GM12878 (cell line): Measurements from ENCODE around the gene INSYN2B. TPM values are rescaled to one million over a fixed set of nuclear protein-coding genes. Genes with fewer than 3 reads are reported as not detected.

Experiments
- ATAC-seq: fragments of 200-7000 bp; cut with Tn5 transposase; 3 replicates; pipeline ENCODE4 v1.9.1; 2020; ENCODE audit warnings: mild to moderate bottlenecking, moderate library complexity
- BruUV-seq: library from RNA; stranded (reverse); fragments of 400-500 nt; replicated peaks from 2 replicates; lab custom pipeline; 2021; lab: Mats Ljungman, UMichigan
- CTCF ChIA-PET: fragments of 300-600 bp; sonication (Branson Sonifier 250); formaldehyde crosslinking; extraction: SDS; loops from one replicate; lab custom pipeline; 2021; ENCODE audit warnings: inconsistent platforms; lab: Yijun Ruan, JAX
- POLR2A ChIA-PET: fragments of 350-600 bp; formaldehyde crosslinking; extraction: SDS; loops from one replicate; lab custom pipeline; 2021; ENCODE audit warnings: inconsistent platforms; lab: Charles Lee
- RAD21 ChIA-PET: fragments of 300-600 bp; sonication (Branson Sonifier 250); formaldehyde crosslinking; loops from one replicate; lab custom pipeline; 2023; ENCODE audit warnings: antibody characterized with exemption; ENCODE audit not compliant: unreplicated experiment; lab: Charles Lee
- SMC1A ChIA-PET: fragments of 300-600 bp; sonication (Branson Sonifier 250); formaldehyde crosslinking; loops from one replicate; lab custom pipeline; 2023; ENCODE audit not compliant: unreplicated experiment, uncharacterized antibody; lab: Charles Lee
- DNase-seq: peaks from one replicate; pipeline ENCODE4 v3.0.0-alpha.2; 2011; ENCODE audit warnings: low read depth, low spot score
- FAIRE-seq: peaks from 3 replicates; lab custom pipeline; 2011; peaks lifted over from hg19 to GRCh38; lab: Jason Lieb, UNC
- H2AFZ ChIP-seq: 2 replicates; pipeline ENCODE4 v1.6.0; 2011; ENCODE audit warnings: low read depth, low read length, control low read depth; ENCODE audit not compliant: control insufficient read depth
- H3K27ac ChIP-seq: 2 replicates; pipeline ENCODE4 v1.5.1; 2011; ENCODE audit warnings: control low read depth; ENCODE audit not compliant: control insufficient read depth, insufficient read depth
- H3K27me3 ChIP-seq, 2 experiments: replicated peaks in 1 of 2; 2 replicates each; pipeline versions ENCODE4 v1.6.0 to v1.6.1; 2011; ENCODE audit warnings: low read length in 1 of 2; ENCODE audit not compliant: control insufficient read depth in 2 of 2, insufficient read depth in 2 of 2
- H3K36me3 ChIP-seq, 2 experiments: 2 replicates each; pipeline ENCODE4 v1.5.1; 2011; ENCODE audit warnings: low read length in 1 of 2; ENCODE audit not compliant: control insufficient read depth in 2 of 2, insufficient read depth in 2 of 2
- H3K4me1 ChIP-seq: 2 replicates; pipeline ENCODE4 v1.6.1; 2011; ENCODE audit warnings: mild to moderate bottlenecking, low read length, moderate library complexity, mixed read lengths; ENCODE audit not compliant: control insufficient read depth, insufficient read depth
- H3K4me2 ChIP-seq: 2 replicates; pipeline ENCODE4 v1.6.0; 2011; ENCODE audit warnings: control low read depth; ENCODE audit not compliant: control insufficient read depth, insufficient read depth
- H3K4me3 ChIP-seq: fragments of 200-600 bp; sonication (generic); 2 replicates; pipeline ENCODE4 v1.5.1; 2016
- H3K79me2 ChIP-seq: 2 replicates; pipeline ENCODE4 v1.6.0; 2011; ENCODE audit warnings: low read length; ENCODE audit not compliant: control insufficient read depth, insufficient read depth
- H3K9ac ChIP-seq: 2 replicates; pipeline ENCODE4 v1.8.0; 2011; ENCODE audit warnings: low read length, control low read depth, mixed read lengths; ENCODE audit not compliant: control insufficient read depth, insufficient read depth
- H3K9me3 ChIP-seq: replicated peaks from 3 replicates; pipeline ENCODE4 v1.5.1; 2011; ENCODE audit warnings: mild to moderate bottlenecking, low read length; ENCODE audit not compliant: control insufficient read depth, insufficient read depth
- H4K20me1 ChIP-seq: 2 replicates; pipeline ENCODE4 v1.6.0; 2011; ENCODE audit not compliant: control insufficient read depth, insufficient read depth
- ZNF384 ChIP-seq: IDR thresholded peaks from 2 replicates; pipeline ENCODE4 v1.6.1; 2012; ENCODE audit warnings: low read depth, mild to moderate bottlenecking, low read length, improper control_type of control experiment, borderline replicate concordance
- WGBS: methylation state at CpG from one replicate; pipeline ENCODE4 v1.1.6; 2016; ENCODE audit warnings: low lambda C conversion rate; ENCODE audit not compliant: insufficient replicate concordance, insufficient coverage; ENCODE audit errors: missing lambda C conversion rate; 5-methylcytosine and 5-hydroxymethylcytosine counted together
- in situ Hi-C: fragments of 300-500 bp; cut with MboI; formaldehyde crosslinking; loops from 9 replicates; pipeline ENCODE4 v1.14.3; 2018; ENCODE audit warnings: mixed read lengths
- intact Hi-C: fragments of 100-400 bp; cut with micrococcal nuclease; formaldehyde crosslinking; loops from one replicate; pipeline ENCODE4 v1.14.2; 2022; ENCODE audit not compliant: unreplicated experiment
- polyA plus RNA-seq, 11 experiments: library from polyadenylated mRNA; depleted of rRNA in 4 of 11; unstranded in 6 of 11; stranded (reverse) in 5 of 11; fragments of >200 nt; fragmentation: Nextera tagmentation in 4 of 11; fragmentation: Illumina TruSeq in 1 of 11; extraction: Ambion mirVana in 4 of 11; extraction: Trizol in 1 of 11; gene quantifications; 1 replicate in 1 of 11; 2 replicates in 10 of 11; pipeline versions ENCODE4 v1.2.1 to v1.2.3, GENCODE V29; 2011 to 2016; ENCODE audit warnings: inconsistent platforms in 2 of 11, missing spikeins in 2 of 11, low read depth in 1 of 11
- total RNA-seq, 4 experiments: library from RNA; depleted of rRNA in 3 of 4; stranded (reverse); fragments of >200 nt in 3 of 4; fragmentation: Illumina TruSeq in 1 of 4; extraction: Trizol in 1 of 4; gene quantifications; 2 replicates each; pipeline versions ENCODE4 v1.2.1 to v1.2.3, GENCODE V29; 2013 to 2021
- TF ChIP-seq, protein P1 (sequence below), 3 experiments: IDR thresholded peaks in 2 of 3; conservative IDR thresholded peaks in 1 of 3; 2 replicates each; pipeline ENCODE4 v1.5.1; 2011; ENCODE audit warnings: low read depth in 3 of 3, low read length in 3 of 3, mild to moderate bottlenecking in 3 of 3, control low read depth in 2 of 3, moderate library complexity in 2 of 3, inconsistent platforms in 1 of 3, mixed read lengths in 1 of 3; ENCODE audit not compliant: control insufficient read depth in 2 of 3, insufficient read depth in 1 of 3; ENCODE audit errors: extremely low read depth in 1 of 3
- TF ChIP-seq, protein P2 (sequence below): fragments of 450-650 bp; IDR thresholded peaks from 2 replicates; pipeline ENCODE4 v1.6.1; 2017; ENCODE audit warnings: antibody characterized with exemption, mild to moderate bottlenecking, moderate library complexity
- TF ChIP-seq, protein P3 (sequence below): fragments of 450-650 bp; IDR thresholded peaks from 2 replicates; pipeline ENCODE4 v1.6.1; 2017; ENCODE audit warnings: mild to moderate bottlenecking, moderate library complexity
- TF ChIP-seq, protein P4 (sequence below): fragments of 450-650 bp; IDR thresholded peaks from 2 replicates; pipeline ENCODE4 v1.6.1; 2016; ENCODE audit warnings: mild to moderate bottlenecking
- TF ChIP-seq, protein P5 (sequence below): IDR thresholded peaks from 2 replicates; pipeline ENCODE4 v1.6.1; 2012; ENCODE audit warnings: low read depth, low read length, improper control_type of control experiment

The INSYN2B gene
- total and polyA plus RNA-seq, 10 of the 15 experiments (the other 5 are each of a cell fraction or from before 2014, with no cell fraction given): 0.05 to 0.27 (median 0.13) TPM; not detected in 7

DNA sequence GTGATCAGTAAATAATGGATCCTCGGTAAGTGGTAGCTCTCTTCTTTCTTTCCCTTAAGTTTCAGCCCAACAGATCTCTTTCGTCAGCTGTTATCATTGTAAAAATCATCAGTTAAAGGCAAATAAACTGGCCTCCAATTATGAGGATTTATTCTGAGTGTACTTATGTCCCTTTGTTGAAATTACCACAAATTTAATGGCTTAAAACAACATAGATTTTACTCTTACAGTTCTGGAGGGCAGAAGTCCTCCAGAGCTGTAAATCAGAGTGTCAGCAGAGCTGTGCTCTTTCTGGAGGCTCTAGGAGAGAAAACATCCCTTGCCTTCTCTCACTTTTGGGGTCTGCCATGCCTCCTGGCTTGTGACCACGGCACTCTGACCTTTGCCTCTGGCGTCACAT lies 104.6 kb downstream of the INSYN2B start:
- Histone ChIP-seq H3K9ac (no peak overlapping the region), H3K4me3 (no peak overlapping the region), H4K20me1 (no peaks in the 10 kb centered on the region), H3K4me1 (no peaks in the 10 kb centered on the region), H3K79me2 (no peaks in the 10 kb centered on the region; the same call in 1 of the 2 replicates), H2AFZ (no peak overlapping the region), H3K9me3 (no peaks in the 10 kb centered on the region), H3K4me2 (no peak overlapping the region), H3K36me3 (peaks cover 0 to 3% of the 10 kb centered on the region in 2 experiments; a peak in 3 of 4 replicates), H3K27me3 (no peaks in the 10 kb centered on the region), H3K27ac (no peak overlapping the region)
- RAD21 ChIA-PET: no interaction called here
- FAIRE-seq: no peak
- ATAC-seq: no peak
- POLR2A ChIA-PET: no interaction called here
- WGBS: 97% methylated on average over 4 of the region's 4 CpGs
- TF ChIP-seq, protein P1, sequence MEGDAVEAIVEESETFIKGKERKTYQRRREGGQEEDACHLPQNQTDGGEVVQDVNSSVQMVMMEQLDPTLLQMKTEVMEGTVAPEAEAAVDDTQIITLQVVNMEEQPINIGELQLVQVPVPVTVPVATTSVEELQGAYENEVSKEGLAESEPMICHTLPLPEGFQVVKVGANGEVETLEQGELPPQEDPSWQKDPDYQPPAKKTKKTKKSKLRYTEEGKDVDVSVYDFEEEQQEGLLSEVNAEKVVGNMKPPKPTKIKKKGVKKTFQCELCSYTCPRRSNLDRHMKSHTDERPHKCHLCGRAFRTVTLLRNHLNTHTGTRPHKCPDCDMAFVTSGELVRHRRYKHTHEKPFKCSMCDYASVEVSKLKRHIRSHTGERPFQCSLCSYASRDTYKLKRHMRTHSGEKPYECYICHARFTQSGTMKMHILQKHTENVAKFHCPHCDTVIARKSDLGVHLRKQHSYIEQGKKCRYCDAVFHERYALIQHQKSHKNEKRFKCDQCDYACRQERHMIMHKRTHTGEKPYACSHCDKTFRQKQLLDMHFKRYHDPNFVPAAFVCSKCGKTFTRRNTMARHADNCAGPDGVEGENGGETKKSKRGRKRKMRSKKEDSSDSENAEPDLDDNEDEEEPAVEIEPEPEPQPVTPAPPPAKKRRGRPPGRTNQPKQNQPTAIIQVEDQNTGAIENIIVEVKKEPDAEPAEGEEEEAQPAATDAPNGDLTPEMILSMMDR (IDR thresholded peaks at IDR 0.05 in 2 of 3, conservative IDR thresholded peaks at IDR 0.05 in 1 of 3; ENCODE audit: control insufficient read depth in 2 of 3, extremely low read depth in 1 of 3, insufficient read depth in 1 of 3, low read depth in 3 of 3, low read length in 3 of 3): no peak
- TF ChIP-seq, protein P2, sequence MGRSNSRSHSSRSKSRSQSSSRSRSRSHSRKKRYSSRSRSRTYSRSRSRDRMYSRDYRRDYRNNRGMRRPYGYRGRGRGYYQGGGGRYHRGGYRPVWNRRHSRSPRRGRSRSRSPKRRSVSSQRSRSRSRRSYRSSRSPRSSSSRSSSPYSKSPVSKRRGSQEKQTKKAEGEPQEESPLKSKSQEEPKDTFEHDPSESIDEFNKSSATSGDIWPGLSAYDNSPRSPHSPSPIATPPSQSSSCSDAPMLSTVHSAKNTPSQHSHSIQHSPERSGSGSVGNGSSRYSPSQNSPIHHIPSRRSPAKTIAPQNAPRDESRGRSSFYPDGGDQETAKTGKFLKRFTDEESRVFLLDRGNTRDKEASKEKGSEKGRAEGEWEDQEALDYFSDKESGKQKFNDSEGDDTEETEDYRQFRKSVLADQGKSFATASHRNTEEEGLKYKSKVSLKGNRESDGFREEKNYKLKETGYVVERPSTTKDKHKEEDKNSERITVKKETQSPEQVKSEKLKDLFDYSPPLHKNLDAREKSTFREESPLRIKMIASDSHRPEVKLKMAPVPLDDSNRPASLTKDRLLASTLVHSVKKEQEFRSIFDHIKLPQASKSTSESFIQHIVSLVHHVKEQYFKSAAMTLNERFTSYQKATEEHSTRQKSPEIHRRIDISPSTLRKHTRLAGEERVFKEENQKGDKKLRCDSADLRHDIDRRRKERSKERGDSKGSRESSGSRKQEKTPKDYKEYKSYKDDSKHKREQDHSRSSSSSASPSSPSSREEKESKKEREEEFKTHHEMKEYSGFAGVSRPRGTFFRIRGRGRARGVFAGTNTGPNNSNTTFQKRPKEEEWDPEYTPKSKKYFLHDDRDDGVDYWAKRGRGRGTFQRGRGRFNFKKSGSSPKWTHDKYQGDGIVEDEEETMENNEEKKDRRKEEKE: no peak
- TF ChIP-seq, protein P3, sequence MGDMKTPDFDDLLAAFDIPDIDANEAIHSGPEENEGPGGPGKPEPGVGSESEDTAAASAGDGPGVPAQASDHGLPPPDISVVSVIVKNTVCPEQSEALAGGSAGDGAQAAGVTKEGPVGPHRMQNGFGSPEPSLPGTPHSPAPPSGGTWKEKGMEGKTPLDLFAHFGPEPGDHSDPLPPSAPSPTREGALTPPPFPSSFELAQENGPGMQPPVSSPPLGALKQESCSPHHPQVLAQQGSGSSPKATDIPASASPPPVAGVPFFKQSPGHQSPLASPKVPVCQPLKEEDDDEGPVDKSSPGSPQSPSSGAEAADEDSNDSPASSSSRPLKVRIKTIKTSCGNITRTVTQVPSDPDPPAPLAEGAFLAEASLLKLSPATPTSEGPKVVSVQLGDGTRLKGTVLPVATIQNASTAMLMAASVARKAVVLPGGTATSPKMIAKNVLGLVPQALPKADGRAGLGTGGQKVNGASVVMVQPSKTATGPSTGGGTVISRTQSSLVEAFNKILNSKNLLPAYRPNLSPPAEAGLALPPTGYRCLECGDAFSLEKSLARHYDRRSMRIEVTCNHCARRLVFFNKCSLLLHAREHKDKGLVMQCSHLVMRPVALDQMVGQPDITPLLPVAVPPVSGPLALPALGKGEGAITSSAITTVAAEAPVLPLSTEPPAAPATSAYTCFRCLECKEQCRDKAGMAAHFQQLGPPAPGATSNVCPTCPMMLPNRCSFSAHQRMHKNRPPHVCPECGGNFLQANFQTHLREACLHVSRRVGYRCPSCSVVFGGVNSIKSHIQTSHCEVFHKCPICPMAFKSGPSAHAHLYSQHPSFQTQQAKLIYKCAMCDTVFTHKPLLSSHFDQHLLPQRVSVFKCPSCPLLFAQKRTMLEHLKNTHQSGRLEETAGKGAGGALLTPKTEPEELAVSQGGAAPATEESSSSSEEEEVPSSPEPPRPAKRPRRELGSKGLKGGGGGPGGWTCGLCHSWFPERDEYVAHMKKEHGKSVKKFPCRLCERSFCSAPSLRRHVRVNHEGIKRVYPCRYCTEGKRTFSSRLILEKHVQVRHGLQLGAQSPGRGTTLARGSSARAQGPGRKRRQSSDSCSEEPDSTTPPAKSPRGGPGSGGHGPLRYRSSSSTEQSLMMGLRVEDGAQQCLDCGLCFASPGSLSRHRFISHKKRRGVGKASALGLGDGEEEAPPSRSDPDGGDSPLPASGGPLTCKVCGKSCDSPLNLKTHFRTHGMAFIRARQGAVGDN: no peak
- no peak for TF ChIP-seq ZNF384
- TF ChIP-seq, protein P4, sequence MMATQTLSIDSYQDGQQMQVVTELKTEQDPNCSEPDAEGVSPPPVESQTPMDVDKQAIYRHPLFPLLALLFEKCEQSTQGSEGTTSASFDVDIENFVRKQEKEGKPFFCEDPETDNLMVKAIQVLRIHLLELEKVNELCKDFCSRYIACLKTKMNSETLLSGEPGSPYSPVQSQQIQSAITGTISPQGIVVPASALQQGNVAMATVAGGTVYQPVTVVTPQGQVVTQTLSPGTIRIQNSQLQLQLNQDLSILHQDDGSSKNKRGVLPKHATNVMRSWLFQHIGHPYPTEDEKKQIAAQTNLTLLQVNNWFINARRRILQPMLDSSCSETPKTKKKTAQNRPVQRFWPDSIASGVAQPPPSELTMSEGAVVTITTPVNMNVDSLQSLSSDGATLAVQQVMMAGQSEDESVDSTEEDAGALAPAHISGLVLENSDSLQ: no peak
- TF ChIP-seq, protein P5, sequence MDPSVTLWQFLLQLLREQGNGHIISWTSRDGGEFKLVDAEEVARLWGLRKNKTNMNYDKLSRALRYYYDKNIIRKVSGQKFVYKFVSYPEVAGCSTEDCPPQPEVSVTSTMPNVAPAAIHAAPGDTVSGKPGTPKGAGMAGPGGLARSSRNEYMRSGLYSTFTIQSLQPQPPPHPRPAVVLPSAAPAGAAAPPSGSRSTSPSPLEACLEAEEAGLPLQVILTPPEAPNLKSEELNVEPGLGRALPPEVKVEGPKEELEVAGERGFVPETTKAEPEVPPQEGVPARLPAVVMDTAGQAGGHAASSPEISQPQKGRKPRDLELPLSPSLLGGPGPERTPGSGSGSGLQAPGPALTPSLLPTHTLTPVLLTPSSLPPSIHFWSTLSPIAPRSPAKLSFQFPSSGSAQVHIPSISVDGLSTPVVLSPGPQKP: no peak
- no peak for DNase-seq
- BruUV-seq: no TSS peak
- CTCF ChIA-PET: no interaction called here
- intact Hi-C loops: no loop called here
- SMC1A ChIA-PET: interaction anchor here (1.0 to 1.7 kb wide), 4 partner anchors 46 to 97 kb away, joined by 3 to 8 read pairs (median 4); no protein-coding TSS in a partner anchor
- in situ Hi-C loops: no loop called here
